Subcutaneous abdominal adipose tissue (tissue), 5 donors: Measurements from ENCODE around the gene DNASE2B.

Source experiments
- H3K27ac ChIP-seq: one replicate; pipeline ENCODE4 v1.7.0; 2013; ENCODE audit warnings: low read depth, mild to moderate bottlenecking, inconsistent platforms, low read length, moderate library complexity
- H3K27me3 ChIP-seq, 5 donors: one replicate each; pipeline ENCODE4 v1.7.0; 2013; ENCODE audit warnings: low read length in 5 of 5, inconsistent platforms in 1 of 5; ENCODE audit not compliant: control insufficient read depth in 5 of 5, insufficient read depth in 4 of 5
- H3K36me3 ChIP-seq, 5 donors: one replicate each; pipeline ENCODE4 v1.7.0; 2013; ENCODE audit warnings: low read length in 5 of 5; ENCODE audit not compliant: control insufficient read depth in 5 of 5, insufficient read depth in 5 of 5
- H3K4me1 ChIP-seq, 5 donors: one replicate each; pipeline ENCODE4 v1.7.0; 2013; ENCODE audit warnings: low read length in 5 of 5, mild to moderate bottlenecking in 3 of 5, moderate library complexity in 1 of 5; ENCODE audit not compliant: control insufficient read depth in 5 of 5, insufficient read depth in 5 of 5
- H3K4me3 ChIP-seq, 5 donors: one replicate each; pipeline ENCODE4 v1.7.0; 2013; ENCODE audit warnings: low read length in 5 of 5, low read depth in 1 of 5
- H3K9ac ChIP-seq, 5 donors: one replicate each; pipeline ENCODE4 v1.7.0; 2013; ENCODE audit warnings: low read length in 5 of 5, mild to moderate bottlenecking in 4 of 5, moderate library complexity in 3 of 5
- H3K9me3 ChIP-seq, 5 donors: one replicate each; pipeline ENCODE4 v1.7.0; 2013; ENCODE audit warnings: low read length in 5 of 5; ENCODE audit not compliant: control insufficient read depth in 5 of 5
- donor health status: healthy.
- donor health status: healthy.
- donor health status: healthy.
- donor health status: healthy.
- donor health status: healthy.

The DNASE2B gene

DNA sequence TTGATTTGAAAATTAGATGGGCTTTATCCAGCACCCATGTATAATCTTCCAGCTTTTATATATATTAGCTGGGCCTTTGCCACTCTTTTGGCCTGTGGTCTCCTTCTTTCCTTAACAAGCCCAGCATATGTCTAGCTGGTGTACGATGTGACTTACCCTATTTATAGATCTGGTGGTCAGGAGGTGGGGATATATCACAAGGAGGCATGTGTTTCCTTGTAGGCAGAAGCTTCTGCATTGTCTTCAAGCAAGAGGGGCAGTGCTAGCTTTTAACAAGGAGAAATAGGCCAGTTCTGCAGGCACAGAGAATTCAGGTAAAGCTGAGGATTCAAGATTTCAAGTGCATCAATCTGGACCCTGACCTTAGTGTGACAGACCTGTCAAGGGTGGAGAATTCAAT, 38.0 kb upstream of the DNASE2B start:
- H3K36me3 ChIP-seq: no peaks in the 10 kb centered on the region
- no peaks in the 10 kb centered on the region for H3K27me3 ChIP-seq
- peaks cover 0 to 2% (median 0%) of the 10 kb centered on the region in 5 donors for H3K4me1 ChIP-seq
- no peak overlapping the region for H3K4me3 ChIP-seq
- no peak overlapping the region for H3K27ac ChIP-seq
- no peaks in the 10 kb centered on the region for H3K9me3 ChIP-seq
- no peak overlapping the region for H3K9ac ChIP-seq

DNA sequence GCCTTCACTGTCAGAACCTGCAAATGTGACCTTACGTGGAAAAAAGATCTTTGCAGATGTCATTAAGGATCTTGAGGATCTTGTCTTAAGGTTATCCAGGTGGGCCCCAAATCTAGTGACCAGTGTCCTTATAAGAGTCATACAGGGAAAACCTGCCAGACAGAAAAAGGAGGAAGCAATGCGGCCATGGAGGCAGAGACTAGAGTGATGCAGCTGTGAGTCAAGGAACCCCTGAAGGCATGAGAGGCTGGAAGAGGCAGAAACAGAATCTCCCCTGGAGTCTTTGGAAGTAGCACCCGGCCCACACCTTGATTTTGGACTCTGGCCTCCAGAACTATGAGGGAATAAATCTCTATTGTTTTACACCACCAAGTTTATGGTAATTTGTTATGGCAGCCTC, 36.5 kb upstream of the DNASE2B start:
- Histone ChIP-seq H3K9me3 (no peaks in the 10 kb centered on the region), H3K9ac (no peak overlapping the region), H3K4me1 (peaks cover 0 to 9% (median 0%) of the 10 kb centered on the region in 5 donors), H3K4me3 (no peak overlapping the region), H3K27ac (no peak overlapping the region), H3K36me3 (no peaks in the 10 kb centered on the region), H3K27me3 (no peaks in the 10 kb centered on the region)

DNA sequence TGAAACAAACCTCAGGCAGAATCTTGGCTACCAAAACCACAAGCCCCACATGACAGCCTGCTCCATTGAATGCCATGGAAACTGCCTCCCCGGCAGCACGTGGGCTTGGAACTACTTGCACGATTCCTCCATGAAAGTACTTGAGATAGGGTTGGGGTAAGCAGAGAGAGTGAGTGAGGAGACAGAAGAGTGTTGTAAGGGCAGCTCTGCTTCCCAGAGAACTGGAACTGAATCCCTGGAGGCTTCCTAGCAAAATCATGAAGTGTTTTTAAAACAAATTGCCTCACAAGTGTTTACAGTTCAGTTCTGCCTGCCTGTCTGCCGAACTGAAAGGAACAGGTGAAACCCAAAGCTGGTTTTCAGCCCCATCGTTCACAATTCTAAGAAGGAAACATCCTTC, 35.3 kb upstream of the DNASE2B start:
- Histone ChIP-seq H3K27me3 (no peaks in the 10 kb centered on the region), H3K27ac (no peak overlapping the region), H3K4me1 (peaks cover 0 to 9% (median 0%) of the 10 kb centered on the region in 5 donors), H3K9me3 (no peaks in the 10 kb centered on the region), H3K36me3 (no peaks in the 10 kb centered on the region), H3K9ac (no peak overlapping the region), H3K4me3 (no peak overlapping the region)

DNA sequence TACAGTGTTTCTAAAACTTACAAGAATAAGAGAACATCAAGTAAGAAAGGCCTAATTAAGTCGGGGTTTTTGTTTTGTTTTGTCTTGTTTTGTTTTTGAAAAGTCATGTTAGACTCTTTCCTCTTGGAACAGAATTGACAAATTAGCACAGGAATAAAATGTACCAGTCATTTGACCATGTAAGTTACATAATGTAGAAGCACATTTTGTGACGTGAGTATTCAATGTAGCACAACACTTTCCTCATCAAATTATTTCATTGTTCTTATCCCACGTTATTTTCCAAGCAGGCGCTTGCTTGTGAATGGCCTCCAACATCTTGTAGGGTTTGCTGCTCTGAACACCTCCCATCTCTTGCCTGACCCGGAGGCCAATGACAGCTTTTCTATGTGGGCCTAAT, 34.7 kb upstream of the DNASE2B start:
- no peaks in the 10 kb centered on the region for H3K36me3 ChIP-seq
- no peaks in the 10 kb centered on the region for H3K9me3 ChIP-seq
- peaks cover 0 to 9% (median 0%) of the 10 kb centered on the region in 5 donors for H3K4me1 ChIP-seq
- H3K27me3 ChIP-seq: no peaks in the 10 kb centered on the region
- H3K9ac ChIP-seq: no peak overlapping the region
- H3K4me3 ChIP-seq: no peak overlapping the region
- no peak overlapping the region for H3K27ac ChIP-seq

DNA sequence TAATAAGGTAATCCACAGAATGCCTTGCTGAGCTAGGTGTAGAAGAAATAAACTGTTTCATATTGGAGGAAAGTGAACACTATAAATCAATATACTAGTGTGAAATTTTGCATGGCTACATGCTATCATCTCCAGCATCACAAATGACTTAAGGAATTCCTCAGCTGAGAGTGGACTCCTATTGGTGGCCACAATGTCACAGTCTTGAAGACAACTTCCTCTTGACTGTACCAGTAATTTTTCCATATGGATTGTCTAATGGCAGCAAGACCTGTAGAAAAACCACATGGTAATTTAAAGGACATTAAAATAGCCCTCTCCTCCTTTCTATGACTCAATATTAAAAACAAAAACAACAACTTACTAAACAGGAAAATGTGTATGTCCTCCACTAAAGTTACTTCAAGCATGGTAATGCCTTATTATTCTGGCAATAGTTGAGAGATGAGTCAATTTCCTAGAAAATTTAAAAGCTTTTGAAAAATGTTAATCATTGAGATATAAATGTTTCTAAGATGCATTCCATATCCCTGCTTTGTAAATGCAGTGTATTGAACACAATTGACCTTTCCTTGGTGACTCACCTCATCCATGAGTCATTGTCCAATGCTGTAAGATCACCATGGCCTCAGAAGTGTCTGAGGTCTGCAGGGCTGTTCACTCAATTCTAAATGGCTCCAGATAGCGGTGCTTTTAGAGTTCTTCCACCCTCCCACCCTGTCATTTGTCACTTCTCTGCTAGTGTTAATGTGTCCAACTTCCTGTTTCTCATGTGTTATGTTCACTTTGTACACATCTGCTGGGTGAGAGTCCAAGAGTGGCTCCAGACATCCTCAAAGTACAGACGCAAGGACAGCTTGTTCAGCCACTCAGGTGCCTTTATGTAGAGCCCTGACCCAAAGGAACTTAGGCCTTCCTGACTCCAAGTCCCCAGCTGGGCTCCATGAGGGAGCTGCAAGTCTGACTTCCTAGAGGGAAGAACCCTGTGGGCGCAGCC, 32.8 kb upstream of the DNASE2B start:
- Histone ChIP-seq H3K27me3 (no peaks in the 10 kb centered on the region), H3K27ac (no peak overlapping the region), H3K36me3 (no peaks in the 10 kb centered on the region), H3K4me1 (peaks cover 0 to 9% (median 0%) of the 10 kb centered on the region in 5 donors), H3K9ac (no peak overlapping the region), H3K4me3 (no peak overlapping the region), H3K9me3 (no peaks in the 10 kb centered on the region)

DNA sequence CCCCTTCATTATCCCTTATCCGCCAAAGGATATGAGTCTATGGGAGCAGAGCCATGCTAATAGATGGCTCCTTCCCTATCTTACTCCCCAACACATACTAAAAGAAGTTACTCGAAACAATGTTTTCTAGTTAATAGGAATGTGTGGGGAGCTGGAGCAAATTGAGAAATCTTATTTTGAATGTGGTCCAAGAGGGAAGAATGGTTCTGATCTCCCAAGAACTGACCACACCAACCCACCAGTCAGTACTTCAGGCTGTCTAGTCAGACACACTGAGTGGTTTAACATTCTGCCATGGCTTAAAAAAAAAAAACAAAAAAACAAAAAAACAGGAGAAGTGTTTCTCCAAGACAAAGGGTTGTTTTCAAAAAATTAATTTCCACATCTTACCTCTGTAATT, 31.5 kb upstream of the DNASE2B start:
- Histone ChIP-seq H3K27me3 (no peaks in the 10 kb centered on the region), H3K9me3 (no peaks in the 10 kb centered on the region), H3K36me3 (no peaks in the 10 kb centered on the region), H3K4me1 (peaks cover 0 to 9% (median 0%) of the 10 kb centered on the region in 5 donors), H3K9ac (no peak overlapping the region), H3K27ac (no peak overlapping the region), H3K4me3 (no peak overlapping the region)

DNA sequence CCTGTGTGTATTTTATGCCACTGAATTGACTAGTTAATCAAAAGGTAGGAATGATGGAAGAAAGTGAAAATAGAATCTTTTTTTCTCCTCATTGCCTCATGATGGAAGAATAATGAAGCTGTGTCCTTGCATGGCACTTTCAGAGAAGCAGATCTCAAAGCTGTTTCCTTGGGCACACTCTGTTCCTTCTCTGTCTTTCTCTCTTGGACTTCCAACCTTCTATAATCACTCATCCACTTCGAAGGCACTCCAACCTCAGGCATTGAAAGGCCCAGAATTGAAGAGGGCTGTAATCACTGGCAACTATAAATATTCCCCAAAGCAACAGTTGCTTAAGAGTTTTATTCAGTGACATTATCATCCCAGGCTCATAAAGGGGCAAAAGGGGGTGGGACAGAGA, 31.1 kb upstream of the DNASE2B start:
- H3K4me1 ChIP-seq: peaks cover 0 to 9% (median 0%) of the 10 kb centered on the region in 5 donors
- H3K4me3 ChIP-seq: no peak overlapping the region
- H3K36me3 ChIP-seq: no peaks in the 10 kb centered on the region
- no peaks in the 10 kb centered on the region for H3K27me3 ChIP-seq
- no peaks in the 10 kb centered on the region for H3K9me3 ChIP-seq
- H3K9ac ChIP-seq: no peak overlapping the region
- H3K27ac ChIP-seq: no peak overlapping the region

DNA sequence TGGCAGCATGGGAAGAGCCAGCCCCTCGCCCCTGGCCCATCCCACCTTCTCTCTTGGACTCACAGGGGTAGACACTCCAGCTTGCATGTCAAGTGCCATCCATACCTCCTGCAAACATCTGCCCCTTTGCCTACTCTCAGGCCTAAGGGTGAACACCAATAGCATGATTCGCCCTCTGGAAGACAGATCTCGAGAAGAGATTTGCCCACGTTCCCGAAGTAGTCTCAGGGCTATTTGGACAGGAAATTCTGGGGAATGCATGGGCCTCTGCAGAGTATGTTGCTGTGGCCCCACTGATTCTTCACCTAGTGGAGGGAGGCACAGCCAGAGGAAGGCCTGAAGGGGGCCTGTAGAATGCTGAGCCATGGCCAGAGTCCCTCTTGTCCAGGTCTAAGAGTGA, 29.8 kb upstream of the DNASE2B start:
- H3K27me3 ChIP-seq: no peaks in the 10 kb centered on the region
- H3K27ac ChIP-seq: no peak overlapping the region
- H3K9ac ChIP-seq: no peak overlapping the region
- peaks cover 0 to 7% (median 0%) of the 10 kb centered on the region in 5 donors for H3K4me1 ChIP-seq
- no peaks in the 10 kb centered on the region for H3K36me3 ChIP-seq
- no peak overlapping the region for H3K4me3 ChIP-seq
- no peaks in the 10 kb centered on the region for H3K9me3 ChIP-seq

DNA sequence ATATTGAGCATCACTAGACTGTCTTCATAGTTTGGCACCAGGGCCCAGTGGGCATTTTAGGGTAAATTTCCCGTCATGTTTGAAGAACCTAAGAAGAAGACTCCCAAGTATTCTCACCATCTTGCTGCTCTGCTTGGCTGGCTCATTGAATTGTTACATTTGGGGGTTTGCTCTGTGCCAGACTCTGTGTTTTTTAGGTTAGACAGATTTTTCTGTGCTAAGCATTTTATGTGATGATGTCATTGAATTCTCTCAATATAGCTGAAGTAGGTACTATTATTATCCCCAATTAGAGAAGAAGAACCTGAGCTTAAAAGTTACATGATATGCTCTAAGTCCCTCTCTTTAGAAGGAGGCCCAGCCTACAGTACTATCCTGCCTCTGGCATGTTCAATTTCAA, 28.0 kb upstream of the DNASE2B start:
- Histone ChIP-seq H3K36me3 (no peaks in the 10 kb centered on the region), H3K4me1 (peaks cover 0 to 7% (median 0%) of the 10 kb centered on the region in 5 donors), H3K27ac (no peak overlapping the region), H3K9ac (no peak overlapping the region), H3K9me3 (no peaks in the 10 kb centered on the region), H3K4me3 (no peak overlapping the region), H3K27me3 (no peaks in the 10 kb centered on the region)

DNA sequence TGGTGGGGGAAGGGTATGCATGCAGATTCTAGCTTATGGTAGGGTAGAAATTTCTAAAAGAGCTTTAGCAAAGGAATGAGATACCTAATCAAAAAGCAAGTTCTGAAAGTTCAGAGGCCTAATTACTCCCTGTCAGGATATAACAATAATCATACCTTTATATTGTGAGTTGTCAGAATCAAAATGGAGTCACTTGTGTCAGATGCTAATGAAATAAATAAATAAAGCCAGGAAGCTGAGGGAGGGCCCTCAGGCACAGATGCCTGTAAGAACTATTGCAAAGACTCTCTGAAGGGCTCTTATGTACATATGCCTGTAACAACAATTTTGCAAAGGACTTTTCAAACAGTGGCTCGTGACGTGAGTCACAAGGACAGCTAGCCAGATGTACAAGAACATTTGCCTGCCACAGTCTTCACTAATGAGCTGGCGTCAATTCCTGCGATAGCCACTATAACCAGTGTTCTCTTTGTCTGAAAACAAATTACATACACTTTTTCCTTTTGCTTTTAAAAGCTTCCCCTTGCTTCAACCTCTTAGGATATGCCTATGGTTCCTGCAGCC, 27.4 kb upstream of the DNASE2B start:
- Histone ChIP-seq H3K9ac (no peak overlapping the region), H3K4me3 (no peak overlapping the region), H3K36me3 (no peaks in the 10 kb centered on the region), H3K27me3 (no peaks in the 10 kb centered on the region), H3K9me3 (no peaks in the 10 kb centered on the region), H3K27ac (no peak overlapping the region), H3K4me1 (peaks cover 0 to 3% (median 0%) of the 10 kb centered on the region in 5 donors)
